NCI-H1105 (cell line): Measurements from ENCODE around the gene CCDC34.
"Not testable (repeated sequence)": the region's sequence is repeated elsewhere in the genome, so short reads cannot be mapped to it uniquely, and the experiment has no call there.

Experiments
- DNase-seq: peaks from one replicate; lab custom pipeline; 2025; lab: John Stamatoyannopoulos, UW

Gene CCDC34

DNA sequence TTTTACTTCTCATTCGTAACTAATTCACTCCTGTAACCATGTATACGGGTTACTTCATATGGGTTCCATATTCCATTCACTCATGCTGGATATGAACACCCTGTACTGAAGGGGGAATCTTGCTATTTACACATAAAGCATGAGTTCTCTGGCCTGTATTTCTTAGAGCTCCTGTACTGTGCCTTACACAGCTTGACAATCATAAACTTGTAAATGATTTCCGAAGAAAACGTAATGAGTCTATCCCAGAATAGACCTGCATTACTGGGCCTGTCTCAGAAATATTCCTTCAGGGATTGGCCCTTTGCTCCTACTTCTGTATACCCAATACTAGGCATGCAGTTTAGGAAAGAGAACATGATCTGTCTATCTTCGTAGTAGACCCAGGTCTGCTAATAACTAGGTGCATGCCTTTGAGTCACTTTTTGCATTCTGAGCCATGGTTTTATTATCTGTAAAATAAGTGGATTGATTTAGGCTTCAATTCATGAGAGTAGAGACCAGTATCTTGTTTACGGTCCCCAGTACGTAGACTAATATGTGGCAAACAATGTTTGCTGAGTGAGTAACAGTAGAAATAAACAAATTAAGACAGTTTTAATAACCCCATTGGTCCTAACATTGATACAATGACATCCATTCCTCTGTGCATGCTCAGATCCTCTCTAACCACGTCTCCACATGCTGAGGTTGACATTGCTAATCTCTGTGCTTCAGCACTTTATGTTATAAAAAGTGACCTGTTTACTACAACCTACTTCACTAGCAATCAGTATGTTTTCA is 1.2 kb downstream of the CCDC34 start:
- DNase-seq: no peak

DNA sequence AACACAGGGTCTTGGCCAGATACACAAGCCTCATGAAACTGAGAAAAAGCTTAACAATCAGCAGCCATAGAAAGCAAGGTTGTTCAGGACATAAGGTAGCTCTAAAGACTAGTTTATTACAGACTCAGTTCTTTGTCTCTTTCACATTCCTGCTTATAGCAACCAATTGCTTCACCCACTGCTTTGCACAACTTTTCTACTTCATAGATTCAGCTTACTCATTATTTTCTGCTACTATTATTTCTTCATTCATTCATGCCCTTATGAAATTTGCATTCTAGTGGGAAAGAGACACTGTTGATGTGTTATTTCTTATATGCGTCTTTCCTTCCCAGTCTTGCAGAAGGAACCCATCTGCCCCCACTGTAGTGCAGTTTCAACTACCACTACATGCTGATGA is 4.7 kb downstream of the CCDC34 start:
- DNase-seq: no peak

DNA sequence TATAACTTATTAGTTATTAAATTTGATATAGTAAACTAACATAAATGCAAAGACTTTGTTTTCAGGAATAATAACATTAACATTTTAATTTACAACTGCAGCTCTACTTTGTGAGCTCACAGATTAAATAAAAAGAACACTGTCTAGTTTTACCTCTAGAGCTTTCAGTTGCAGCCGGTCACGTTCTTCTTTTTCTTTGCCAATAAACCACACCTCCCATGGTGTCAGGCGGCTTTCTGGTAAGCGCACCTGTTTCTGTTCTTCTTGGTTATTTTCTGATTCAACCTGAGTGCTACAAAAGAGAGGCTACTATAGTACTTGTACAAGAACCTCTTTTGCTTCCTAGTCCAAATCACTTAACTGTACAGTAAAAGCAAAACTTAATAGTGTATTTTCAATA is 5.8 kb downstream of the CCDC34 start:
- peak; percentile 59 for DNase-seq

DNA sequence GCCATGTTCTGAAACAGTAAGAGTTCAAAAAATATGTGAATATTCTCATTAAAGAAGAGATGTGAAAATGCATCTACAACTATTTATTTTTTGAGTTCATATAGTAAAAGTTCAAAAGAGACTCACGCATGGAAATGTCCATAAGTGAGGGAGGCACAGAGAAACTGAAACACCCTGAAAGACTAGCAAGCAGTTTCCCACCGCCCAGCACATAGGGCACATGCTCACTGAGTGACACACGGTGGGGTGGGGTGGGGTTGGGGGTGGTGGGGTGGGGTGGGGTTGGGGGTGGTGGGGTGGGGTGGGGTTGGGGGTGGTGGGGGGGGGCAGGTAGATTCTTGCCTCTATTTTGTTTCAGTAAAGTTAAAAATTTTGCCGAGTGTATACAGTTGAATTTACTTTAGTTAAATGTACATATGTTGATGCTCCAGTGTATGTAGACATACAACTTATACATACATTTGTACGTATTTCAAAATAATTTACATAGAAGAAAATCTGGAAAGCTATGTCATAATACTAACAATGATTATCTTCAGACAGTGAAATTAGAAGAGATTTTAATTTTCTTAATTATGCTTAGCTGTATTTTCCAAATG is 6.3 kb downstream of the CCDC34 start:
- no peak for DNase-seq

DNA sequence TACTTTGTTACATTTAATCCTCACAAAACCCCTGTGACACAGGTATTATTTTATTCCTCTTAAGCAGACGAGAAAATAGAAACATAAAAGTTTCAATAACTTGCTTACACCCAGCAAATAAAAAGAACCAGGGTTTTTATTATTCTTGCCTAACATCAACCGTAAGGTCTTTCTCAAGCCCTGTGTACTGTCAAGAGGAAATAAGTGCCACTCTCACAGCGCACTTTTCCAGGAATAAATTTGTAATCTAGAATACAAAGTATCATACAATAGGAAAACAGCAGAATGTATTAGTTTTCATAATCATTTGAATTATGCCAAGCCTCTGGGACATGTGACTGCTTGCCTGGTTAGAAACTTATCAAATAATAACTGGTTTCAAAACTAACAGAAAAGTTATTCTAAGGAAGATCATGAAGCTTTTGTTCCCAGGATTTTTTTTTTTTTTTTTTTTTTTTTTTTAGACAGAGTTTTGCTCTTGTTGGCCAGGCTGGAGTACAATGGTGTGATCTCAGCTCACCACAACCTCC is 7.4 kb downstream of the CCDC34 start:
- DNase-seq: no peak

DNA sequence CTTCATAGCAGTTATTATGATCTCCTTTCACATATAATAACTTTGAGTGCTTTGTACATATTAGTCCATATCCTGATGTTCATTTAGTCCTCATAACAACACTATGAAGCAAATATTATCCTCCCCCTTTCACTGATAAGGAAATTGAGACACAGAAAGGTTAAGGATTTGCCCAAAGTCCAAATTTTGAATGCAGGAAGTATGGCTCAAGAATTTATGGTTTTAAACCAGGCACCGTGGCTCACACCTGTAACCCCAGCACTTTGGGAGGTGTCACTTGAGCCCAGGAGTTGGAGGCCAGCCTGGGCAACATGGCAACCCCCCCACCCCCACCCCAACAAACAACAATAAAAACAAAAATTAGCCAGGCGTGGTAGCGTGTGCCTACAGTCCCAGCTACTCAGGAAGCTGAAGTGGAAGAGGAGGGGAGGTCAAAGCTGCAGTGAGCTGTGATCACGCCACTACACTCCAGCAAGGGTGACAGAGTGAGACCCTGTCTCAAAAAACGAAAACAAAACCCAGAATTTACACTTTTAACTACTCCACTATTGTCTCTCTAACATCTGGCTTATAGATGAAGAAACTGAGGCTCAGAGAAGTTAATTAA is 8.6 kb downstream of the CCDC34 start:
- no peak for DNase-seq

DNA sequence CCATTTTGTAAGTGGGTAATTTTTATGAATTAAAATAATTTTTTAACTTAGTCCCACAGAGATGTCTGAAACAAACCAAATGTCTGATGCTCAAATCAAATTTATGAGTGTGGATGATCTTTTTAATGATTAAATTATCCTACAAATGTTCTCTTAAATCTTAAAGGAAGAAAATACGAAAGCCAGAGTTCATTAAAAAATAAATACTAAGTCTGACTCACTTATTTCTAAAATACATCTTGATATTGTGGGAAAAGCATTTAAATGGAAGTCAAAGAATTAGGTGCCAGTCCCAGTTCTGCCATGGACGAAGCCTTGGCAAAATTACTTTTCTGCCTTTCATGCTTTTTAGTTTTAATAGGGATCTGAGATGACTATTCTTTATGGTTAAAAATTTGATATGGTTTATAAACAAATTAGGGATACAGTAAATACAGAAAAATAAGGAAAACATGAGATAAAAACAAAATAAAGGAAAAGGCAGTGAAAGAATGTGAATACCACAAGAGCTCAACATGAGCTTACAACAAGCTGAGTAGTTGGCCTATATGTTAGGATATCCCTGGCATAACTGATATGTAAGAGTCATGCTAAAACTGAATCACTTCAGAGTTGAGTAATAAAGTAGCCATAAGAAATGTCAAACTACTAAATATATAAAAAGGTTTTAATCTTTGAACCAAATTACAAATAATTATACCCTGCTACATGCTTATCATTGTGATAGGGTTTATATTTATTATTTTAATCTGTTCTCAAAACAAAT is 9.2 kb downstream of the CCDC34 start:
- no peak for DNase-seq

DNA sequence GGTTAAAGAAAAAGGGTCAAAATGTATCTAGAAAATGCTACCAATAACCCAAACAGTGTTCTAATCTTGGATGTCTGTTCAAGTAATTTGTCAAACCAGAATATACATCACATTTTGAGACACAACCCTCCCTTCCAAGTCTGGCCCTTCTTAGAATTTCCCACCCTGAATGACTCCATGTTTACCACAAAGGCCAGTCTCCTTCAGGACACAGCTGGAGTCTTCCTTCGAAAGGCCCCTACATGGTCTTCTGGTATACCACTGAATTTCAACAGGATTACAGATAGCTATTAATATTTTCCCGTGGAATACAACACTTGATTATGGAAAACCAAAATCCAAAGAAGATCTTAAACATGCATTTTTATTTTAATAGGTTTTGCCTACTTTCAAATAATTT is 10.2 kb downstream of the CCDC34 start:
- no peak for DNase-seq

DNA sequence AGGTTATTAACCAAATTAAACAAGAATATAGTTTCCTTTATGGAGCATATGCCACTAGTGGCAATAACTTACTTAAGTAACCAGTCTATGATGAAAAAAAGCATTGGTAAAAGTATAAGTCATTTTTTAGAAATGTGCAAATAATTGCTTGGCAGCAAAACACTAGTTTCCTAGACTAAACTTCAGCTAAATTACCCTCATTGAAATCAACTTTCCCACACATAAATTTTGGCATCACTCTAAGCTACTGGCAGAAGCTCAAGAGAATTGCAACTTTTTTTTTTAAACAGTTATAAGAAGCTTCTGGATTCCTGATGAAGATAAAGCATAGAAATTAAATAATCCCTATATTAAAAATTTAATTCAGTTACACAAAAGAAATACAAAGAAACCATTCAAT is 12.5 kb downstream of the CCDC34 start:
- DNase-seq: no peak

DNA sequence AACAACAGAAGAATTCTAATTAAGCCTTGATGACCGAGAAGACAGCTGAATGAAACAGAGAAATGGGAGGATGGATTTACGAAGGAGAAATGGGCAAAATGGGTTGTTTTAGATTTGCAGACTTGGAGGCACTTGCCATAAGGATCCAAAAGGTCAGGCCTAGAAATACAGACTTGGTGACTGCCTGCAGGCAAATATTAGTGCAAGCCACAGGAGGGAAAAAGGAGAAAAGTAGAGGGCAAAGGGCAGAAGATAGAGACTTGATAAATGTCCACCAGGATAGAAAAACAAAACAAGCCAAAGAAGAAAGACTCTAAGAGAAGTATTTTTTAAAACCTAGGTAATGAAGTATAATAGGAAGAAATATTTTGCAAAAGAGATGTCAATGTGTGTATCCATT is 13.1 kb downstream of the CCDC34 start:
- no peak for DNase-seq

DNA sequence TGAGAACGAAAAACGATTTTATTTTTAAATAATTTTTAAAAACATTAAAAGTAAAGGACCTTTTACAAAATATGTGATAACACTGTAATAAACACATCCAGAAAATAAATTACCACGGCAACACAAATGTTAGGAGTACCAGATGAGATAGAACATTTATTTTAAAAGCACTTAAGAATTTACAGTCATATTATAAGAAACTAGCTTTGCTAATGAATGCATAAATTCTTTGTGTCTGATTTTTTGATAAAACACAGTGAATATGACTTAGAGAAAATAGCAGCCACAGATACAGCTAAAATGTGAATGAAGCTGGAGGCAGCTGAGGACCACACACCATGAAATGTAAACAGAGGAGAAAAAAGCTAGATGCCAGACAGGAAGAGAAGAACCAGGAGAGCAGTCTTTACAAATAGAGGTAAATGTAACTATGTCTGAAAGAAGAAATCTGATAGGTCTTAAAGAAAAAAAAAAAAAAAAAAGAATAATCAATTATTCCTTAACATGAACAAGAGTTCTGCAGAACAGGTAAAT is 14.6 kb downstream of the CCDC34 start:
- DNase-seq: no peak

DNA sequence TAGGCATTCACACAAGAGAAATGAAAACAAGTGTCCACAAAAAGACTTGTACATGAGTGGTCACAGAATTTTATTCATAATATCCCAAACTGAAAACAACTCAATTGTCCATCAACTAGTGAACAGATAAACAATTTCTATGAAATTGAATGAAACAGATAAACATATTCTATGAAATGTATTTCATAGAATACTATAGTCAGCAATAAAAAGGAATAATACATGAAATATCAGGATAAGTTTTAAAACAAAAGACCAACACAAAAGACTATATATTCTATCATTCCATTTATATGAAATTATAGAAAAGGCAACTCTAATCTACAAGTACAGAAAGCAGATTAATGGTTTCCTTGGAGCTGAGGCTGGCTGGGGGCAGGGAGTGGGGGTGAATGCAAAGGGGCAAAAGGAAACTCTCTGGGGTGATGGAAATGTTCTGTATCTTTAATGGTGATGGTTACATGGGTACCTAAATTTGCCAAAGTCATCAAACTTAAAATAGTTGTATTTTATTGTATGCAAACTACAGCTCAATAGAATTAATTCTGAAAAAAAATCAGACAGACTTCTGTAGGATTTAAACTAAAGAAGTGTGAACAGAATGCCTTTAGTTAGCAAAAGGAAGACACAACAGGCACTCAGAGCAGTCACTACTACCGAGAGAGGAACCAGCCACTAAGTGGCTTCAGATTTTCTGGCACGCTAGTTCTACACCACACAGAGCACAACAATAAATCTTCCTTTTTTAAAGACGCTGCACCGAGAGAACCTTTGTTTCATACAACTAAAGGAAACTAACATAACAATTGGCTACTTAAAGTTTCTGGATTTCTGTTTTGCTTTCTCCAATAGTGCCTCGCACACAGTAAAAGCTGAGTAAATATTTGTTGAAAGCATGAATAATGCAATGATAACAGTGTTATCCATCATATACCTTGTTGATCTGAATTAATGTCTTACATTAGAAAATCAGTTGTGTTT is 15.4 kb downstream of the CCDC34 start:
- DNase-seq: peak; percentile 31

DNA sequence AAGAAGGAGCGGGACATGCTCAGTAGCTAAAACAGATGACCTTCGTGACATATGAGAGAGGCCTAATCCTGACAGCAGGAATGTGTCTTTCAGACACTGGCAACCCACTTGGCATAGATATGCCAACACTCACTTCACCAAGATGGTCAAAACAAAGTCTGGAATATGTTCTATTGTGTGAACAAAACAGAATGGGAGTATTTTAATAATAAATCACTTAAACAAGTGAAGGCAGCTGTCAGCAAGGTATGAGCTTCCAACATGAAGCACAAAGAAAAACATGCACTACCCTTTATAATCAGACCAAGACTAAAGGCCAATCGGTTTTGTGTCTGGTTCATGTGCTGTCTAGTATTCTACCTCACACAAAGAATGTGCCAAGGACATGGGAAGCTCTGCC is 23.1 kb downstream of the CCDC34 start:
- DNase-seq: no peak

DNA sequence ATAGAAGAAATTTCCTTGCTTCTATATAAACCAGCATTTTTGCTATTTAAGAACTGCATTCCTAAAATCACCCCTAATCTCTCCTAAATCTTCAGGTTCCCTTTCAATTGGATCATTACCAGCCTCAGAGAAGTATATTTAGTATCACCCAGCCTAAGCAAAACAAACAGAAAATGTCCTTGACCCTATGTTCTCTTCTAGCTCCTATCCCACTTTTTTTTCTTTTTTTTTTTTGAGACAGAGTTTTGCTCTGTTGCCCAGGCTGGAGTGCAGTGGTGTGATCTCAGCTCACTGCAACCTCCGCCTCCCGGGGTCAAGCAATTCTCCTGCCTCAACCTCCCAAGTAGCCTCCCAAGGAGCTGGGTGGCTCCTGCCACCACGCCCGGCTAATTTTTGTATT is 28.3 kb downstream of the CCDC34 start:
- not testable (repeated sequence) for DNase-seq

DNA sequence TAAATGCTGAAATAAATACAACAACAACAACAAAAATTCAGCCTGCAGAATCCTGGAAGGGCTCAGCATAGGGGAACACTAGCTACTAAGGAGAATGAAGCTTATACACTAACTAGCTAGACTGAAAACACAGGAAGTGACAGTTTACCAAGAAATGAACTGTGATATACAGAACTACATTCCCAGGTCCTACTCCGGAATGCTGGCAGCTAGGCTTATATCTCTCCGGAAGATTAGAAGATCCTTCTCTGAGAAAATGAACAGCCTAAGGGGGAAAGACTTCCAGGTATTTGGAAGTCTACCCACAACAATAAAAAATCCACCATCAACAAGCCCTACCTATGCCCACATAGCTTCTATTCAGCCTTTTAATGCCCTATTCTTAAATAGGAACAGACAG is 31.0 kb downstream of the CCDC34 start:
- DNase-seq: no peak

DNA sequence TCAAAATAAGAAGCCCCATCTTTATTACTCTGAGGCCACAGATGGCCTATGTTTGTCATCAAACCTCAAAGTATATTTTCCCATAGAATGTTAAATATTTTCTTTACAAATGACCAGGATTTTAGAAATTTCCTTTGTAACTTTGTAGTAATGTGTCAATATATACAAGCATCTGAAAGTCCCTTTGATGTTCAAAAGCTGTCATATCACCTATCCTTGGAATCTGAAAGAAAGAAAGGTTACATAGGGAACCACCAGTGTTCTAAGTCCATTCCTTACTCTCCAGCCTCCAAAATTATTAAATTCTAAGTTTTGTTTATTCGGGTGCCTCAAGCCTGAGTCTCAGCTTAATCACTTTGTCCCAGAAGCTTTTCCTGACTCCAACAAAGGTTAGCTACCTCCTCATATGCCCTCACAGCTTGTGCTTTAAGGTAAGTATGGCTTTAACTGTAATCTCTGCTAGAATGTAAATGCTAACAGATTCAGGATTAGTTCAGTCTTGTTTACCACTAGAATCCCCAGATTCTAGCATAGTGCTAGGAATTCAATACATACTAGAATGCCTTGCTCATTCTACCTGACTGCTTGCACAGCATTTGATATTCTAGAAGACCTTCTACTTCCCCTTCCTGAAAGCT is 32.3 kb downstream of the CCDC34 start:
- no peak for DNase-seq

DNA sequence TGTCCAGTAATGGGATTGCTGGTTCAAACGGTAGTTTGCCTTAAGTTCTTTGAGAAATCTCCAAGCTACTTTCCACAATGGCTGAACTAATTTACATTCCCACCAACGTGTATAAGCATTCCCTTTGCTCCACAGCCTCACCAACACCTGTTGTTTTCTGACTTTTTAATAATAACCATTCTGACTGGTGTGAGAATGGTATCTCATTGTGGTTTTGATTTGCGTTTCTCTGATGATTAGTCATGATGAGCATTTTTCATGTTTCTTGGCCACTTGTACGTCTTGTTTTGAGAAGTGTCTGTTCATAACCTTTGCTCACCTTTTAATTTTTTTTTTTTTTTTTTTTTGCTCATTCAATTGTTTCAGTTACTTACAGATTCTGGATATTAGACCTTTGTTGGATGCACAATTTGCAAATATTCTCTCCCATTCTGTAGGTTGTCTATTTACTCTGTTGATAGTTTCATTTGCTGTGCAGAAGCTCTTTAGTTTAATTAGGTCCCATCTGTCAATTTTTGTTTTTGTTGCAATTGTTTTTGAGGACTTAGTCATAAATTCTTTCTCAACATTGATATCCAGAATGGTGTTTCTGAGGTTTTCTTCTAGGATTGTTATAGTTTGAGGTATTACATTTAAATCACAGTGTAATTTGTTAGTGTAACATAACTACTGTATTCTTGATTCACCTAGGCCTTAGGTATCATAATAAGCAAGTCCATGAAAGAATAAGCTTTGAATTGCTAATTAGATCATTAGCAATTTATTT is 33.0 kb downstream of the CCDC34 start:
- no peak for DNase-seq

DNA sequence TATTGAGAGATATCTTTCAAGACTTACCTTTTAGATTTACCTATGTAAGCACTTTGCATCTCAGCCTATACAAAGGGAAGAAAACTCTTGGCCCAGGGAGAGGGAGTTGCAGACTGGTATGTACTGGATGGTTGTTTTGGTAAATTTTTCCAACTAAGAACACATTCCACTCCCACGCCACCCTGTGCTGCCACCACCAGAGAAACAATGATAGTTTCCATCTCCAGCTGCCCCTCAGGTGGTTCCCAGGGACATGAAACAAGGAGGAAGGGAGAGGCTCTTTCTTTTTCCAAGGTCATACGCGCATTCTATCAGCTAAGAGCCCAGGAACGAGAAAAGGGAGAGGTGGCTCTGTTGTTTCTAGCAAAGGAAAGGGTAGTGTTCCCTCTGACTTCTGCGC is 34.4 kb downstream of the CCDC34 start:
- DNase-seq: no peak

DNA sequence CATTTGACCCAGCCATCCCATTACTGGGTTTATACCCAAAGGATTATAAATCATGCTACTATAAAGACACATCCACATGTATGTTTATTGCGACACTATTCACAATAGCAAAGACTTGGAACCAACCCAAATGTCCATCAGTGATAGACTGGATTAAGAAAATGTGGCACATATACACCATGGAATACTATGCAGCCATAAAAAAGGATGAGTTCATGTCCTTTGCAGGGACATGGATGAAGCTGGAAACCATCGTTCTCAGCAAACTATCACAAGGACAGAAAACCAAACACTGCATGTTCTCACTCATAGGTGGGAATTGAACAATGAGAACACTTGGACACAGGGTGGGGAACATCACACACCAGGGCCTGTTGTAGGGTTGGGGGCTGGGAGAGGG is 36.0 kb downstream of the CCDC34 start:
- not testable (repeated sequence) for DNase-seq

DNA sequence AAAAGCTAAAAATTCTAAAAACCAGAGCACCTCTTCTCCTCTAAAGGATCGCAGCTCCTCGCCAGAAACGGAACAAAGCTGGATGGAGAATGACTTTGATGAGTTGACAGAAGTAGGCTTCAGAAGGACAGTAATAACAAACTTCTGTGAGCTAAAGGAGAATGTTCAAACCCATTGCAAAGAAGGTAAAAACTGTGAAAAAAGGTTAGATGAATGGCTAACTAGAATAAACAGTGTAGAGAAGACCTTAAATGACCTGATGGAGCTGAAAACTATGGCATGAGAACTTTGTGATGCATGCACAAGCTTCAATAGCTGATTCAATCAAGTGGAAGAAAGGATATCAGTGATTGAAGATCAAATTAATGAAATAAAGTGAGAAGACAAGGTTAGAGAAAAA is 40.8 kb downstream of the CCDC34 start:
- not testable (repeated sequence) for DNase-seq
